HCT116 (cell line): ENCODE results near the gene NUP42. TPM values are rescaled to one million over a fixed set of nuclear protein-coding genes. Genes with fewer than 3 reads are reported as not detected.
A peak's percentile ranks its signal among the peaks of the same experiment; 100 is the strongest.

Source experiments
- ATAC-seq: fragments of 200-7000 bp; cut with Tn5 transposase; 2 replicates; pipeline ENCODE4 v1.9.1; 2020; ENCODE audit warnings: mild to moderate bottlenecking, moderate library complexity
- BruUV-seq: library from RNA; stranded (reverse); fragments of 400-500 nt; replicated peaks from 2 replicates; lab custom pipeline; 2021; lab: Mats Ljungman, UMichigan
- CTCF ChIA-PET: fragments of 300-600 bp; sonication (Branson Sonifier 250); formaldehyde crosslinking; loops from one replicate; lab custom pipeline; 2021; ENCODE audit warnings: antibody characterized with exemption; lab: Charles Lee
- POLR2A ChIA-PET: fragments of 300-600, 350-600 bp; sonication (Branson Sonifier 250); formaldehyde crosslinking; loops from one replicate; lab custom pipeline; 2021; ENCODE audit warnings: antibody characterized with exemption; lab: Charles Lee
- RAD21 ChIA-PET, 2 experiments: fragments of 300-600 bp; sonication (Branson Sonifier 250); formaldehyde crosslinking; loops; one replicate each; lab custom pipeline; 2023; ENCODE audit warnings: low total read pairs in 2 of 2; ENCODE audit not compliant: uncharacterized antibody in 2 of 2, unreplicated experiment in 2 of 2, low non-redundant PET in 1 of 2; lab: Charles Lee
- DNase-seq: peaks from one replicate; pipeline ENCODE4 v3.0.0-alpha.2; 2010; ENCODE audit warnings: low read depth, low spot score
- H2AFZ ChIP-seq: fragments of 200-600 bp; shearing (Covaris generic), sonication (generic); 2 replicates; pipeline ENCODE4 v1.6.1; 2017; ENCODE audit warnings: low read depth, mixed run types, mixed read lengths, antibody characterized with exemption, low read length; ENCODE audit not compliant: poor library complexity, severe bottlenecking
- H3K27ac ChIP-seq: 2 replicates; pipeline ENCODE4 v1.5.1; 2012; ENCODE audit warnings: low read depth, low read length
- H3K27me3 ChIP-seq: fragments of 200-600 bp; sonication (generic); 2 replicates; pipeline ENCODE4 v1.6.1; 2016; ENCODE audit warnings: mixed run types, low read length, mixed read lengths; ENCODE audit not compliant: insufficient read depth
- H3K36me3 ChIP-seq, 2 experiments: fragments of 200-500 bp in 1 of 2; fragments of 200-600 bp in 1 of 2; sonication (Bioruptor generic) in 1 of 2; sonication (generic) in 1 of 2; 2 replicates each; pipeline versions ENCODE4 v1.5.1 to v1.6.1; 2014 to 2016; ENCODE audit warnings: low read length in 2 of 2, inconsistent platforms in 1 of 2, mixed read lengths in 1 of 2, mixed run types in 1 of 2; ENCODE audit not compliant: insufficient read depth in 2 of 2, control insufficient read depth in 1 of 2
- H3K4me1 ChIP-seq, 2 experiments: fragments of 200-600 bp in 1 of 2; sonication (generic) in 1 of 2; 2 replicates each; pipeline versions ENCODE4 v1.5.1 to v1.6.1; 2012 to 2017; ENCODE audit warnings: low read length in 2 of 2, inconsistent platforms in 1 of 2, mild to moderate bottlenecking in 1 of 2, mixed read lengths in 1 of 2, mixed run types in 1 of 2, moderate library complexity in 1 of 2; ENCODE audit not compliant: insufficient read depth in 2 of 2, control insufficient read depth in 1 of 2
- H3K4me2 ChIP-seq: fragments of 200-600 bp; sonication (generic); 2 replicates; pipeline ENCODE4 v1.6.1; 2017; ENCODE audit warnings: mixed run types, low read length, mixed read lengths
- H3K4me3 ChIP-seq, 2 experiments: fragments of 200-600 bp in 1 of 2; sonication (generic) in 1 of 2; replicated peaks in 1 of 2; 2 replicates each; pipeline ENCODE4 v1.5.1; 2011 to 2016; ENCODE audit warnings: low read length in 2 of 2, control low read depth in 1 of 2, low read depth in 1 of 2, mild to moderate bottlenecking in 1 of 2, mixed read lengths in 1 of 2, mixed run types in 1 of 2
- H3K79me2 ChIP-seq: fragments of 200-600 bp; sonication (generic); 2 replicates; pipeline ENCODE4 v1.6.1; 2017; ENCODE audit warnings: mild to moderate bottlenecking, mixed run types, low read length, moderate library complexity, mixed read lengths; ENCODE audit not compliant: insufficient read depth
- H3K9ac ChIP-seq: fragments of 200-600 bp; sonication (generic); 2 replicates; pipeline ENCODE4 v1.6.1; 2016; ENCODE audit warnings: low read length, mixed read lengths
- H3K9me2 ChIP-seq: fragments of 200-600 bp; sonication (generic), shearing (Covaris generic); 2 replicates; pipeline ENCODE4 v1.6.1; 2017; ENCODE audit warnings: mixed run types, mild to moderate bottlenecking, moderate library complexity; ENCODE audit not compliant: insufficient read depth
- H3K9me3 ChIP-seq, 2 experiments: fragments of 200-500 bp in 1 of 2; fragments of 200-600 bp in 1 of 2; sonication (Bioruptor generic) in 1 of 2; sonication (generic) in 1 of 2; 2 replicates each; pipeline ENCODE4 v1.6.1; 2014 to 2017; ENCODE audit warnings: low read length in 2 of 2, mixed read lengths in 2 of 2, inconsistent platforms in 1 of 2, low read depth in 1 of 2, mild to moderate bottlenecking in 1 of 2, mixed run types in 1 of 2, moderate library complexity in 1 of 2; ENCODE audit not compliant: control insufficient read depth in 1 of 2, insufficient read depth in 1 of 2
- H4K20me1 ChIP-seq: fragments of 200-600 bp; sonication (generic), shearing (Covaris generic); 2 replicates; pipeline ENCODE4 v1.6.1; 2017; ENCODE audit warnings: mixed run types, mild to moderate bottlenecking, moderate library complexity; ENCODE audit not compliant: insufficient read depth
- CBX3 ChIP-seq: IDR thresholded peaks from 2 replicates; pipeline ENCODE4 v1.6.1; 2012; ENCODE audit warnings: low read depth
- CEBPB ChIP-seq: IDR thresholded peaks from 2 replicates; pipeline ENCODE4 v1.6.1; 2012; ENCODE audit warnings: low read depth
- CTCF ChIP-seq, 3 experiments: fragments of 200-600 bp in 1 of 3; sonication (generic) in 1 of 3; IDR thresholded peaks in 2 of 3; conservative IDR thresholded peaks in 1 of 3; 2 replicates each; pipeline ENCODE4 v1.5.1; 2012 to 2017; ENCODE audit warnings: low read depth in 2 of 3, low read length in 2 of 3, antibody characterized with exemption in 1 of 3, borderline replicate concordance in 1 of 3, control low read depth in 1 of 3, mild to moderate bottlenecking in 1 of 3, mixed read lengths in 1 of 3, mixed run types in 1 of 3, moderate library complexity in 1 of 3; ENCODE audit not compliant: insufficient read depth in 1 of 3
- EGR1 ChIP-seq: IDR thresholded peaks from 2 replicates; pipeline ENCODE4 v1.6.1; 2012; ENCODE audit warnings: low read depth
- EZH2 ChIP-seq: fragments of 200-600 bp; sonication (generic); IDR thresholded peaks from 2 replicates; pipeline ENCODE4 v1.6.1; 2017; ENCODE audit warnings: antibody characterized with exemption, mixed run types
- JUND ChIP-seq: IDR thresholded peaks from 2 replicates; pipeline ENCODE4 v1.6.1; 2012
- MAX ChIP-seq: IDR thresholded peaks from 2 replicates; pipeline ENCODE4 v1.6.1; 2012
- POLR2A ChIP-seq: IDR thresholded peaks from 2 replicates; pipeline ENCODE4 v1.7.0; 2011; ENCODE audit warnings: borderline replicate concordance; ENCODE audit not compliant: insufficient read depth, insufficient read length; ENCODE audit errors: extremely low read depth
- POLR2AphosphoS5 ChIP-seq: IDR thresholded peaks from 2 replicates; pipeline ENCODE4 v1.6.1; 2011; ENCODE audit warnings: mild to moderate bottlenecking, low read depth, low read length, moderate library complexity
- RAD21 ChIP-seq: IDR thresholded peaks from 2 replicates; pipeline ENCODE4 v1.6.1; 2012; ENCODE audit warnings: low read depth, mild to moderate bottlenecking
- REST ChIP-seq: IDR thresholded peaks from 2 replicates; pipeline ENCODE4 v1.6.1; 2012; ENCODE audit warnings: low read depth
- SP1 ChIP-seq: IDR thresholded peaks from 2 replicates; pipeline ENCODE4 v1.6.1; 2012; ENCODE audit warnings: low read depth
- TCF7L2 ChIP-seq: IDR thresholded peaks from 2 replicates; pipeline ENCODE4 v1.7.0; 2011; ENCODE audit warnings: borderline replicate concordance, inconsistent platforms; ENCODE audit not compliant: insufficient read depth, insufficient read length; ENCODE audit errors: extremely low read depth
- YY1 ChIP-seq: IDR thresholded peaks from 2 replicates; pipeline ENCODE4 v1.6.1; 2011; ENCODE audit warnings: low read length, low read depth, moderate library complexity, mild to moderate bottlenecking; ENCODE audit not compliant: insufficient replicate concordance; ENCODE audit errors: extremely low read depth
- ZBTB33 ChIP-seq: IDR thresholded peaks from 2 replicates; pipeline ENCODE4 v1.6.1; 2011; ENCODE audit warnings: mild to moderate bottlenecking, low read length, moderate library complexity; ENCODE audit not compliant: insufficient replicate concordance; ENCODE audit errors: extremely low read depth
- ZFX ChIP-seq: fragments of 450-650 bp; IDR thresholded peaks from 2 replicates; pipeline ENCODE4 v1.6.1; 2017
- ZNF274 ChIP-seq: fragments of 200-500 bp; sonication (Bioruptor generic); IDR thresholded peaks from 2 replicates; pipeline ENCODE4 v1.6.1; 2014; ENCODE audit warnings: mild to moderate bottlenecking, low read depth, low read length, inconsistent platforms
- intact Hi-C: fragments of 100-400 bp; cut with micrococcal nuclease; formaldehyde crosslinking; loops from 2 replicates; pipeline ENCODE4 v1.10.0; 2022
- total RNA-seq: library from RNA; stranded (reverse); gene quantifications from one replicate; pipeline ENCODE4 v1.2.1, GENCODE V29; 2021; ENCODE audit not compliant: unreplicated experiment

NUP42 gene
- total RNA-seq, 1 experiment from 2014 or later, result 36.5 TPM

GRCh38 chr7:23235813-23236221 is 54.0 kb downstream of the NUP42 start:
- ATAC-seq, result peak; percentile 72; the same call in 1 of the 2 replicates
- no peak overlapping the region for H3K4me2 ChIP-seq
- no peak for TF ChIP-seq YY1
- TF ChIP-seq ZNF274, result no peak
- TF ChIP-seq ZBTB33, result no peak
- no peak for TF ChIP-seq EZH2
- TF ChIP-seq RAD21, result no peak
- TF ChIP-seq POLR2AphosphoS5, result no peak
- no peak for TF ChIP-seq CTCF (IDR thresholded peaks at IDR 0.05 in 2 of 3, conservative IDR thresholded peaks at IDR 0.05 in 1 of 3; ENCODE audit: borderline replicate concordance in 1 of 3, insufficient read depth in 1 of 3, low read depth in 2 of 3, low read length in 2 of 3)
- TF ChIP-seq CBX3, result no peak
- TF ChIP-seq JUND, result no peak
- TF ChIP-seq REST, result no peak
- TF ChIP-seq MAX, result no peak
- no peak for TF ChIP-seq TCF7L2
- no peak for TF ChIP-seq ZFX
- no peak for TF ChIP-seq SP1
- TF ChIP-seq CEBPB, result no peak
- TF ChIP-seq POLR2A, result no peak
- TF ChIP-seq EGR1, result no peak
- TF ChIP-seq, all 23 proteins: peak for 0
- CTCF ChIA-PET, result no interaction called here
- H3K9ac ChIP-seq, result no peak overlapping the region
- RAD21 ChIA-PET, result no interaction called here
- H3K4me1 ChIP-seq, result peaks cover 0 to 6% of the 10 kb centered on the region in 2 experiments; a peak in 2 of 4 replicates
- peak overlapping the region; percentile 26 for H2AFZ ChIP-seq
- H3K9me3 ChIP-seq, result no peaks in the 10 kb centered on the region
- BruUV-seq, result no TSS peak
- no peaks in the 10 kb centered on the region for H3K27me3 ChIP-seq
- H3K4me3 ChIP-seq, result no peak overlapping the region
- H3K36me3 ChIP-seq, result no peaks in the 10 kb centered on the region
- intact Hi-C loops, result no loop called here
- DNase-seq, result peak; percentile 4
- H3K79me2 ChIP-seq, result no peaks in the 10 kb centered on the region
- no peaks in the 10 kb centered on the region for H4K20me1 ChIP-seq
- H3K9me2 ChIP-seq, result no peaks in the 10 kb centered on the region
- POLR2A ChIA-PET, result no interaction called here
- H3K27ac ChIP-seq, result no peak overlapping the region
